ENCODE data around the gene COA8. TPM values are rescaled to one million over a fixed set of nuclear protein-coding genes. Genes with fewer than 3 reads are reported as not detected.
A peak's percentile ranks its signal among the peaks of the same experiment; 100 is the strongest.

The COA8 gene
- total and polyA plus RNA-seq, 10 of the 15 experiments (the other 5 are each of a cell fraction or from before 2014, with no cell fraction given), result 6.1 to 69.5 (median 25.8) TPM

GRCh38 chr14:103546652-103547454 lies 15.9 kb upstream of the COA8 start:
- CTCF ChIA-PET, result interaction anchor here (0.6 to 5.7 kb wide), 8 partner anchors 11 to 47 kb away, joined by 3 to 53 read pairs (median 3); no protein-coding TSS in a partner anchor
- no peak overlapping the region for H3K9ac ChIP-seq (ENCODE audit: control insufficient read depth, insufficient read depth, low read length)
- intact Hi-C loops (cut with micrococcal nuclease; ENCODE audit: unreplicated experiment) (loop anchor here (1.0 kb wide), 2 partner anchors 29 to 47 kb away; no protein-coding TSS in a partner anchor), in situ Hi-C loops (cut with MboI) (no loop called here)
- BruUV-seq (replicated peaks), result no TSS peak
- H3K79me2 ChIP-seq (ENCODE audit: control insufficient read depth, insufficient read depth, low read length), result no peaks in the 10 kb centered on the region
- H3K36me3 ChIP-seq (ENCODE audit: control insufficient read depth in 2 of 2, insufficient read depth in 2 of 2, low read length in 1 of 2), result no peaks in the 10 kb centered on the region
- WGBS (ENCODE audit: insufficient coverage, insufficient replicate concordance, low lambda C conversion rate, missing lambda C conversion rate), result 15% methylated on average over 20 of the region's 21 CpGs
- SMC1A ChIA-PET (ENCODE audit: uncharacterized antibody, unreplicated experiment), result interaction anchor here (1.2 to 1.5 kb wide), 2 partner anchors 19 to 28 kb away, joined by 3 to 13 read pairs; no protein-coding TSS in a partner anchor
- POLR2A ChIA-PET, result no interaction called here
- no peaks in the 10 kb centered on the region for H3K9me3 ChIP-seq (replicated peaks; ENCODE audit: control insufficient read depth, insufficient read depth, low read length)
- ATAC-seq (peak; percentile 93), FAIRE-seq (peak; percentile 44), DNase-seq (ENCODE audit: low read depth, low spot score) (no peak)
- no peaks in the 10 kb centered on the region for H3K27me3 ChIP-seq (replicated peaks in 1 of 2; ENCODE audit: control insufficient read depth in 2 of 2, insufficient read depth in 2 of 2, low read length in 1 of 2)
- no peaks in the 10 kb centered on the region for H4K20me1 ChIP-seq (ENCODE audit: control insufficient read depth, insufficient read depth)
- no peak overlapping the region for H3K4me2 ChIP-seq (ENCODE audit: control insufficient read depth, insufficient read depth)
- H2AFZ ChIP-seq (ENCODE audit: control insufficient read depth, low read depth, low read length), result no peak overlapping the region
- no peaks in the 10 kb centered on the region for H3K4me1 ChIP-seq (ENCODE audit: control insufficient read depth, insufficient read depth, low read length)
- H3K4me3 ChIP-seq, result no peak overlapping the region
- no peak overlapping the region for H3K27ac ChIP-seq (ENCODE audit: control insufficient read depth, insufficient read depth)
- RAD21 ChIA-PET (ENCODE audit: unreplicated experiment), result interaction anchor here (0.5 to 2.5 kb wide), 7 partner anchors 19 to 120 kb away, joined by 3 to 25 read pairs (median 4); no protein-coding TSS in a partner anchor
- TF ChIP-seq ASH2L (IDR thresholded peaks at IDR 0.05; ENCODE audit: borderline replicate concordance, low read depth) (no peak), SMAD1 (IDR thresholded peaks at IDR 0.05; ENCODE audit: low read depth, partially characterized antibody) (no peak), NFIC (IDR thresholded peaks at IDR 0.05; ENCODE audit: low read depth, low read length) (no peak), GABPA (IDR thresholded peaks at IDR 0.05; ENCODE audit: low read depth) (no peak), STAT1 (conservative IDR thresholded peaks at IDR 0.05) (no peak), EGR1 (IDR thresholded peaks at IDR 0.05; ENCODE audit: borderline replicate concordance in 1 of 2, low read depth in 2 of 2, low read length in 2 of 2) (no peak), YBX1 (IDR thresholded peaks at IDR 0.05) (no peak), FOS (IDR thresholded peaks at IDR 0.05; ENCODE audit: borderline replicate concordance, extremely low read depth, insufficient read length) (no peak), NFXL1 (IDR thresholded peaks at IDR 0.05; ENCODE audit: borderline replicate concordance) (no peak), NRF1 (conservative IDR thresholded peaks at IDR 0.05; ENCODE audit: low read depth, low read length) (no peak), CBX3 (IDR thresholded peaks at IDR 0.05; ENCODE audit: borderline replicate concordance, low read depth) (no peak), MXI1 (IDR thresholded peaks at IDR 0.05; ENCODE audit: low read depth, low read length) (no peak), DPF2 (IDR thresholded peaks at IDR 0.05) (0 out of 2 replicates have a peak, but pooled peaks have one; percentile 33), USF1 (IDR thresholded peaks at IDR 0.05; ENCODE audit: borderline replicate concordance, extremely low read length, insufficient read depth, low read depth, low read length) (no peak), BHLHE40 (IDR thresholded peaks at IDR 0.05; ENCODE audit: borderline replicate concordance in 1 of 2, low read depth in 2 of 2, low read length in 1 of 2) (peak; percentile 28 to 66; a peak in 2 of 4 replicates), TBL1XR1 (IDR thresholded peaks at IDR 0.05; ENCODE audit: low read depth, low read length) (no peak), EZH2 (IDR thresholded peaks at IDR 0.05; ENCODE audit: borderline replicate concordance, control insufficient read depth, low read depth, low read length) (no peak), SUPT20H (IDR thresholded peaks at IDR 0.05; ENCODE audit: borderline replicate concordance, control insufficient read depth, low read depth, low read length) (no peak), SP1 (IDR thresholded peaks at IDR 0.05; ENCODE audit: low read depth, low read length) (no peak), CREM (IDR thresholded peaks at IDR 0.05; ENCODE audit: low read depth) (no peak), TCF3 (IDR thresholded peaks at IDR 0.05; ENCODE audit: borderline replicate concordance, insufficient read depth, low read depth, low read length) (peak; percentile 71; the same call in 1 of the 2 replicates), GATAD2B (conservative IDR thresholded peaks at IDR 0.05; ENCODE audit: low read depth) (0 out of 2 replicates have a peak, but pooled peaks have one; percentile 37), CHD4 (IDR thresholded peaks at IDR 0.05) (no peak), RAD21 (IDR thresholded peaks at IDR 0.05; ENCODE audit: insufficient read depth, low read depth, low read length) (peak; percentile 93), KLF5 (IDR thresholded peaks at IDR 0.05; ENCODE audit: partially characterized antibody) (no peak)
